NCI-H187 (cell line): ENCODE results near the gene CHERP.
A peak's percentile ranks its signal among the peaks of the same experiment; 100 is the strongest.
"Not testable (repeated sequence)": the region's sequence is repeated elsewhere in the genome, so short reads cannot be mapped to it uniquely, and the experiment has no call there.

ENCODE experiments used
- DNase-seq, 2 experiments: peaks; one replicate each; lab custom pipeline; 2025; lab: John Stamatoyannopoulos, UW

CHERP gene

DNA sequence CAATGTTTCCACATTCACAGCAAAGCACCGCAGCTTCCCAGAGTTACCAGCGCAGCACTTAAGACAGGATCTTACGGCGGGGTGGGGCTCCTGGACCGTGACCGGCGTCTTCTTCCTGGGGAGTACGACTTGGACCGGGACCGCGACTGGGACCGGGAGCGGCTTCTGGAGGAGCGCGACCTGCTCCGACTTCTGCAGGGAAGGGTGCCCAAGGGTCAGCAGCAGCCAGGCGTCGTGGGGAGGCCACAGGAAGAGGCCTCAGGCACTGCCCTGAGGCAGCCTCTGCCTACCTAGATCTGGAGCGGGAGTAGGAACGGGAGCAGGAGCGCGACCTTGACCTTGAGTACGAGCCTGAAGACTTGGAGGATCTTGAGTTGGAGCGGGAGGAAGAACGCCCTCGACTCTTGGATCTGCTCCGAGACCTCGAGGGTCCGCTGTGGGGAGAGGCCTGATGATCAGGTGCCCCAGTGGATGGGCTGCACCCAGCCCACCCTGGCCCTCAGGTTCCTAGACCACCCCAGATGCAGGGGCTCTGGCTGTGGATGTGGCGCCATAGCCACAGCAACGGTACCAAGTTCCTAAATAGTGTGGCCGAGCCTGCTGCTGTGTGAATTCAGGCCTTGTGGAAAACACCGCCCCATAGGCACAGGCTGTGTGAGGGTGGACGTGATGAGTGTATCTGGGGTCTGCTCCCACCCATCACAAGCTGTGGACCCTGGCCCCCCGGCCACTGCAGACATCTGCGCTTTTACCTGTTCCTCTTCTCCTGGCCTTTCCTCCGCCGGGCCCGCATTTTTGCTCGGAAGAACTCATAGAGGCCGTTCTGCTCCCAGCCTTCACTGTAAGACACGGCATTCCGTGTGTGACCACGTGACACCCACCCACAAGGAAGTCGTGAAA lies 21.9 kb downstream of the CHERP start:
- DNase-seq = no peak

DNA sequence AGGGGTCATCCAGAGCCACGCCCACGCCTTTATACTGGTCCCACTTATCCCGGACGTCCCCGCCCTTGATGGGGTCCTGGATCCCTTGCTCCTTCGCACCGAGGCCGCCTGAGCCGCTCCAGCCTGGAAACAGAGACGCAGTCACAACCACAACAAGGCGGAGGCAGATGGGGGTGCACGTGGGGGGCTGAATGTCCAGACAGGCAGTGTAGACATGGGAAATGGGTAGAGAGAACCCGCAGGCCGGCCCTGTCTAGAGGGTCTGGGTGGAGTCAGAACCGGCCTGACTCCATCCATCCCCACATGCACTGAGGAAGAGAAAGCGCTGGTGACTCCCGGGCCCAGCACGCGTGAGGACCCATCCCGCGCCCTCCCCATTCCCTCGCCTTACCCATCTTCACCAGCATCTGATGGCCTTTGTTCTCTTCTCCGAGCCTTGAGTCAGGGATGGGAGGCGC lies 23.0 kb downstream of the CHERP start:
- no peak for DNase-seq

DNA sequence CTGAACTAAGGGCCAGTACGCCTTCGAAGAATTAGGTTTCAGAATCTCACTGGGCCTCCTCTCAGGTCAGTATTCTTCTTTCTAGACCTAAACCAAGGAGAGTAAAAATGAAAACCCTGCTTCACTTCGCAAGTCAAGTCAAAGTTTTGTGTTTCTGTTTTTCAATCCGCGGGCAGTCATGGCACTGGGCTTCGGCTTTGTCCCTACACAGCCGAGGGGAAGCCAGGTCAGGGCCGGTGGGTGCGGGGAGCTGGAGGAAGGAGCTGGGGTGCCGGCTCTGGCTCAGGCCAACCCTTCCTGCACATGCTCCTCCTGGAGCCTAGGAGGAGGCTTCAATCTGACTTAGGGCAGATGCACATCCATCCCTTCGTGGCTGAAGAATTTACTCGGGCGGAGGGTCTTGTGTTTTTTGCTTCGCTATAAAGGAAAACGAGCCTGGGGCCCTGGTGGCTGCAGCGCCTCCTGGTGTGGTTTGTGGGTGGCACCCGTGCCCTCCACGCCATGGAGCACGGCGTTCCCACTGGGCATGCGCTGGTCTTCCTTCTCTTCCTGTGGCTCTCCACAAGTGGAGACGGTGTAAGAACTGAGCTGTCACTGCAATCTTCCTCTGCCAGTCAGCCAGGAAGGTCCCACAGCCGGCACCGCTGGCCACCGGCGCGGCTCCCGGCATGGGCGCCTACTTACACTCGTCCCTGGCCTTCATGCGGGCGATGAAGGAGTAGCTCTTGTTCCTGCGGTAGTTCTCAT lies 23.6 kb downstream of the CHERP start:
- DNase-seq = no peak

DNA sequence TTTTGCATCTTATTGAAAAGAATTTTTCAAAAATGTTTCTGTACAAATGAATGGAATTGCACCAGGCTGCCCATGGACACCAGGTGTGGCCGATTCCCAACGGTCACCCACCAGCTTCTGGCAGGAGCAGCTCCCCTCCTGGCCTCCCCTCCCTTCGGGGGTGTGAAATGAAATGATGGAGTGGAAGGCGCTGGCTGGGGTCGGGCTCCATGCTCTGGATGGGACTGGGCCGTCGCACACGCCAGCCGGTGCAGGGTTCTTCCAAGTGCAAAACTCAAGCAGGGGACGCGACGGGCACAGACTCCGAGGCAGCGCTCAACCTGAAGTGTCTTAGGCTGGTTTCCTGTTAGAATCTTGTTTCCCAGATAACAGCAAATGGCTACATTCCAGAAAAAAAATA lies 24.2 kb downstream of the CHERP start:
- DNase-seq = no peak

DNA sequence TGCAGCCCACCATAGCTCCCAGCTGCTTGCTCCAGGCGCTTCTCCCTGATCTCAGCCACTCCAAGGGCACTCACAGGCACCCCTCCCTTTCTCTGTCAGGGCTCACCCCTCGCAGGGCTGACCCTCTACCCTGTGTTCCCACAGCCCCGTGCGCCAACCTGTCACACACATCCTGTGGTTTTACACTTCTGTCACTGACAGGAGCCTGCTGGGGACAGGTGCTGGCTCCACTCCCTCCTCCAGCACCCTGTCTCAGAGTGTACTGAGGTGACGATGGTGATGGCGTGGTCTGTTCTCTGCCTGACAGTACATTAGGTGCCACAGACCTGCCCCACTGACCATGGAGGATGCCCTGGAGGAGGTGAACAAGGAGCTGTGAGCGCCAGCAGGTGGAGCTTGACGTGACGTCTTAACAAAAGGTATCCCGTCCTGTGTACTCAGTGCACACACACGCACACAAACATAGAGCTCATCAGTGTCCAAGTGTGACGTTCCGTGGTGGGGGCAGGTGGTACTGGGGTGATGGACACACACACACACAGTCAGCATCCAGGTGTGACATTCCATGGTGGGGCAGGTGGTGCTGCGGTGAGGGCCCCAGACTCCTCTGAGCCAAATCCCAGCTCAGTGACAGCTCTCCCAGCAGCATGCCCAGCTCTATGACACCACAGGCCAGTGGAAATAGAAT lies 25.2 kb downstream of the CHERP start:
- no peak for DNase-seq

DNA sequence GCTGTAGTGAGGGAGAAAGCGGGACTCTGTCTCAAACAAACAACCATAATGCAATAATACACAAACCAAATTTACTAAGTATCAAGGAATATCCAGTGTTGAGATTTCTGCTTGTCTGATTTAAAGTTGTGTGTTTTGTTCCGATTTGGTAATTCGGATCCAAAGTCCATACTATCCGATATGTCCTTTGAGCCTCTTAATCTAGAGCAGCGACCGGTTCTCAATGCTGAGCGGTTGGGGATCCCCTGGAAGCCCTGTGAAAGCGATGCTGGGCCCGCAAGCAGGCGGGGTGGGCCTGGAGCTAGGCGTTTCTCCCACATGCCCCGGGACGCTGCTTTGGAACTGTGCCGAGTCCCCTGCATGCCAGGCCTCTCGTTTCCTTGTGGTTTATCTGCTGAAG lies 25.9 kb downstream of the CHERP start:
- DNase-seq = no peak

GRCh38 chr19:16514383-16515019 lies 27.7 kb downstream of the CHERP start:
- DNase-seq = no peak

DNA sequence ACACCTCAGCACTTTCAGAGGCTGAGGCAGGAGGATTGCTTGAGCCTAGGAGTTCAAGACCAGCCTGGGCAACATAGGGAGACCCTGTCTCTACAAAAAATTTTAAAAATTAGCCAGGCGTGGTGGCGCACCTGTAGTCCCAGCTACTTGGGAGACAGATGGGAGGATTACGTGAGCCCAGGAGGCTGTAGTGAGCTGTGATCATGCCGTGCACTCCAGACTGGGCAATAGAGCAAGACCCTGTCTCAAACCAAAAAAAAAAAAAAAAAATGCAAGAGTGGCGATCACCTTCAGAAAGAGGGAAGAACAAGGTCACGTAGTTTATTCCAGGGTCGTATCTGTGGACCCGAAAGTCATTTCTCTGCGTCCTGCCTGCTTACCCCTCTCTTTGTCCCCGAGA lies 29.6 kb downstream of the CHERP start:
- DNase-seq = not testable (repeated sequence)

DNA sequence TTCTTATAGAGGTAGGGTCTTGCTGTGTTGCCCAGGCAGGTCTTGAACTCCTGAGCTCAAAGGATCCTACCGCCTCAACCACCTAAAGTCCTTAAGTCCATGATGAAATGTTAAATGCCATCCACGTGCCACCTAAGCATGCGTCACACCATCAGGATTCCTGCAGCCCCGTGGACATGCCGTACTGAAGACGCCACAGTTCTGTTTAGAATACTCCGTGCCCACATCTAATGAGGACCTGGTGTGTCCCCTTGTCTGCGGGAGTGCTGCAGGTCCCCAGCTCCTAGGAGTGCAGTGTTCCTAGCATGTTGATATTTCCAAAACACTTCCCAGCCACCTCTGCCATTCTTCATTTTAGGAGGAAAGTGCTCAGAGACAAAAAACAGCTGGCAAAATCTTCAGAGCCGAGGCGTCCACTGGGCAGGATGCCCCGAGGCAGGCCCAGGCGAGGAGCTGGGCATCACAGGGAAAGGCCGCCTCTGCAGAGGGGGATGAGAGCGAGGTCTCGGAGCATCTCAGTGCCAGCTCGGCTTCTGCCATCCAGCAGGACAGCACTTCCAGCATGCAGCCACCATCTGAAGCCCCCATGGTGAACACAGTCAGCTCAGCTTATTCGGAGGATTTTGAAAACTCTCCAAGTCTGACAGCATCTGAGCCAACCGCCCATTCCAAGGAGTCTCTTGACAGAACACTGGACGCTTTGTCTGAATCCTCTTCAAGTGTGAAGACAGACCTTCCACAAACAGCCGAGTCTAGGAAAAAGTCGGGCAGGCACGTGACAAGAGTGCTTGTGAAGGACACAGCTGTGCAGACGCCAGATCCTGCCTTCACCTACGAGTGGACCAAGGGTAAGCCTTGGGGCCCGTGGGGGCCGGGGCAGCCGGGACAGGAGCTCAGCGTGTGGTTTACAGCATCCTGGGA lies 32.8 kb downstream of the CHERP start:
- no peak for DNase-seq

DNA sequence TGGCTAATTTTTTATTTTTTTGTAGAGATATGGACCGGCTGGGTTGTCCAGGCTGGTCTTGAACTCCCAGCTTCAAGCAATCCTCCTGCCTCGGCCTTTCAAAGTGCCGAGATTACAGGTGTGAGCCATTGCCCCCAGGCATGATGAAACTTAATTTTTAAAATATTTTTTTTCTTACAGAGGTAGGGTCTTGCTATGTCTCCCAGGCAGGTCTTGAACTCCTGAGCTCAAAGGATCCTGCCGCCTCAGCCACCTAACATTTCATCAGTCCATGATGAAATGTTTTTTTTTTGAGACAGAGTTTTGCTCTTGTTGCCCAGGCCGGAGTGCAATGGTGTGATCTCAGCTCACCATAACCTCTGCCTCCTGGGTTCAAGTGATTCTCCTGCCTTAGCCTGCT lies 33.7 kb downstream of the CHERP start:
- no peak for DNase-seq

GRCh38 chr19:16506961-16507360 lies 35.3 kb downstream of the CHERP start:
- no peak for DNase-seq

GRCh38 chr19:16506161-16506560 lies 36.1 kb downstream of the CHERP start:
- DNase-seq = not testable (repeated sequence)

DNA sequence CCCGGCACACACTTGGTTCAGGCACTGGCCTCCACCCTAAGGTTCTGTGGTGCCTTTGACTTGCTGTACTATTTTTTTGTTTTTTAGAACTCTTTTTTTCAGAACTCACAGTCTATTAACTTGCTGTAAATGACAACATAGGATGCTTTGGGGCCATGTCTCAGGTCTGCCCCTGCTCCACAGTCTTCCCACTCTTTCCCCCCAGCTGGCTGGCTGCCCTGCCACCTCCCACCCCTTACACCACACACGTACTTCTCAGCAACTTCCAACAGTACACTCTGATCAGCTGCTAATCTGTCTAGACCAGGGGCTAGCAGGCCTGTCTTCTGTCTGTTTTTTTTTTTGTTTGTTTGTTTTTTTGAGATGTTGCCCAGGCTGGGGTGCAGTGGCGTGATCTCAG lies 38.0 kb downstream of the CHERP start:
- DNase-seq = no peak

DNA sequence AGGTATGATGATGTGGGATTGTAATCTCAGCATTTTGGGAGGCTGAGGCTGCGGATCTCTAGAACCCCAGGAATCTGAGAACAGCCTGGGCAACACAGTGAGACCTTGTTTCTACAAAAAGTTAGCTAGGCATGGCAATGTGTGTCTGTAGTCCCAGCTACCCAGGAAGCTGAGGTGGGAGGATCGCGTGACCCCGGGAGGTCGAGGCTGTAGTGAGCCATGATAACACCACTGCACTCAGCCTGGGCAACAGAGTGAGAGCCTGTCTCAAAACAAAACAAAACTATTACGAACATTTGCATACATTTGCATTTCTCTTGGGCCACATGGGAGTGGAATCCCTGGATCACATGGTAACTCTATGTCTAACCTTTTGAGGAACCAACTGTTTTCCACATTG lies 44.4 kb downstream of the CHERP start:
- no peak for DNase-seq

- no peak for DNase-seq
Observed at GRCh38 chr19:16497042-16497441, 45.2 kb downstream of the CHERP start.

DNA sequence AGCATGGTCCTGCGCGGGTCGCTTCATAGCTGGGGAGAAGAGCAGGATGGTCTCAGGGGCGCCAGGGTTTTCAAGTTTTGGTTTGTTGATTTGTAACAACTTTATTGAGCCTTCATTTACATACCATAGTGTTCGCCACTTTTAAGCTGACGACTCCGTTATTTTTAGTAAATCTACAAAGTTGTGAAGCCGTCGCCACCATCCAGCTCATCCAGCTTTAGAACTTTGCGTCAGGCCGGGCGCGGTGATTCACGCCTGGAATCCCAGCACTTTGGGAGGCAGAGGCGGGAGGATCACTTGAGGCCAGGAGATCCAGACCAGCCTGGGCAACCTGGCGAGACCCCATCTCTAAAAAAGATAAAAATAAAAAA lies 45.6 kb downstream of the CHERP start:
- no peak for DNase-seq

GRCh38 chr19:16495982-16496612 lies 46.1 kb downstream of the CHERP start, which contains the start of the genes C19orf44 and CALR3:
Gene C19orf44, plus strand, starts transcription at chr19:16496394. Its CDS starts 4,399 bp downstream, at chr19:16500793.
Gene CALR3, minus strand, starts transcription at chr19:16496167. Its CDS starts 38 bp downstream, at chr19:16496129.
- DNase-seq = peak; percentile 82 to 89

DNA sequence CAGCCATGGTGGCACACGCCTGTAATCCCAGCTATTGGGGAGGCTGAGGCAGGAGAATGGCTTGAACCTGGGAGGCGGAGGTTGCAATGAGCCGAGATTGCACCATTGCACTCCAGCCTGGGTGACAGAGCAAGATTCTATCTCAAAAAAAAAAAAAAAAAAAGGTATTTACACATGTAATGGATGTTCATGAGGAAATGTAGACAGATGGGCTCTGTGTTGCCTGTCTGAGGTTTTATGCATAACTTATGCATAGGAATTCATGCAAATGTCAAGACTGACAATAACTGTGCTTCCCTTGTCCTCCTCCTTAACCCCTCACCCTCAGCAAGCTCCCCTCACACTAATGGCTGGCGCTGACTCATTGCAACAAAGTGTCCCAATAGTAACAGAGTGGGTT lies 55.8 kb downstream of the CHERP start:
- not testable (repeated sequence) for DNase-seq

GRCh38 chr19:16482745-16483144 lies 59.5 kb downstream of the CHERP start:
- no peak for DNase-seq

DNA sequence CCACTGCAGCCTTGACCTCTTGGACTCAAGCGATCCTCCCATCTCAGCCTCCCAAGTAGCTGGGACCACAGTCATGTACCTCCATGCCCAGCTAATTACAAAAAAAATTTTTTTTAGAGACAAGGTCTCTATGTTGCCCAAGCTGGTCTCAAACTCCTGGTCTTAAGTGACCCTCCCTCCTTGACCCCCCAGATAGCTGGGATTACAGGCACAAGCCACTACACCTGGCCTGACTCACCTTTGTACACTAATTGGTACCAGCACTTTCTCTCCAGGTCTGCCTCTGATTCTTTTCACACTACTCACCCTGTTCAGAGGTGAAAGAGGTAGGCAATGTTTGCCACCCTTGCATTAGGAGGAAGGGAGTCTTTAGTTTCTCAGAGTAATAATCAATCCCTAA lies 64.9 kb downstream of the CHERP start:
- no peak for DNase-seq
